ENCODE data around the gene ISCA1.
A peak's percentile ranks its signal among the peaks of the same experiment; 100 is the strongest.

Gene ISCA1

GRCh38 chr9:86286278-86286677, 3.9 kb upstream of the ISCA1 start:
- WGBS (ENCODE audit: insufficient coverage): 53% methylated on average over 3 of the region's 3 CpGs
- peaks cover 0 to 11% (median 4%) of the 10 kb centered on the region in 4 experiments for H3K36me3 ChIP-seq (ENCODE audit: control insufficient read depth in 4 of 4, insufficient read depth in 4 of 4, low read length in 3 of 4)
- POLR2A ChIA-PET: no interaction called here
- peak in 2 of 3 donors; percentile 61 to 77 for DNase-seq
- CTCF ChIA-PET: interaction anchor here (1.2 to 1.5 kb wide), 2 partner anchors 9 to 25 kb away, joined by 4 read pairs; no protein-coding TSS in a partner anchor
- H3K4me1 ChIP-seq (ENCODE audit: control extremely low read depth in 1 of 4, control insufficient read depth in 4 of 4, insufficient read depth in 4 of 4, low read length in 3 of 4): peaks cover 16 to 43% (median 21%) of the 10 kb centered on the region in 4 experiments
- H3K27me3 ChIP-seq (replicated peaks in 2 of 5; ENCODE audit: control insufficient read depth in 4 of 5, insufficient read depth in 5 of 5, low read length in 4 of 5): no peaks in the 10 kb centered on the region
- H3K27ac ChIP-seq (ENCODE audit: insufficient read depth in 1 of 2, low read depth in 1 of 2, low read length in 2 of 2, poor library complexity in 1 of 2, severe bottlenecking in 2 of 2): no peak overlapping the region
- no peak overlapping the region for H3K4me3 ChIP-seq (ENCODE audit: control insufficient read depth in 1 of 7, extremely low read depth in 1 of 7, insufficient read depth in 4 of 7, low read depth in 2 of 7, low read length in 6 of 7)
- H3K9me3 ChIP-seq (ENCODE audit: control extremely low read depth in 1 of 5, control insufficient read depth in 4 of 5, insufficient read depth in 2 of 5, low read depth in 1 of 5, low read length in 4 of 5): no peaks in the 10 kb centered on the region

- Histone ChIP-seq H3K36me3 (ENCODE audit: control insufficient read depth in 4 of 4, insufficient read depth in 4 of 4, low read length in 3 of 4) (peaks cover 0 to 9% (median 4%) of the 10 kb centered on the region in 4 experiments), H3K9me3 (ENCODE audit: control extremely low read depth in 1 of 5, control insufficient read depth in 4 of 5, insufficient read depth in 2 of 5, low read depth in 1 of 5, low read length in 4 of 5) (no peaks in the 10 kb centered on the region), H3K27me3 (replicated peaks in 2 of 5; ENCODE audit: control insufficient read depth in 4 of 5, insufficient read depth in 5 of 5, low read length in 4 of 5) (no peaks in the 10 kb centered on the region), H3K27ac (ENCODE audit: insufficient read depth in 1 of 2, low read depth in 1 of 2, low read length in 2 of 2, poor library complexity in 1 of 2, severe bottlenecking in 2 of 2) (peak overlapping the region; percentile 37 to 67), H3K4me3 (ENCODE audit: control insufficient read depth in 1 of 7, extremely low read depth in 1 of 7, insufficient read depth in 4 of 7, low read depth in 2 of 7, low read length in 6 of 7) (peak overlapping the region in 3 of 7 experiments; percentile 8 to 42 (median 9)), H3K4me1 (ENCODE audit: control extremely low read depth in 1 of 4, control insufficient read depth in 4 of 4, insufficient read depth in 4 of 4, low read length in 3 of 4) (peaks cover 22 to 52% (median 29%) of the 10 kb centered on the region in 4 experiments)
- no CpG with 5 or more reads among the region's 2 CpGs for WGBS (ENCODE audit: insufficient coverage)
- CTCF ChIA-PET: interaction anchor here (1.2 to 1.5 kb wide), 2 partner anchors 9 to 24 kb away, joined by 3 to 4 read pairs; no protein-coding TSS in a partner anchor
- DNase-seq: peak; percentile 77 to 97 (median 93)
- POLR2A ChIA-PET: no interaction called here
Observed at GRCh38 chr9:86285261-86285660, 2.9 kb upstream of the ISCA1 start.

GRCh38 chr9:86282979-86283535, 719 bp upstream of the ISCA1 start:
- Histone ChIP-seq H3K9me3 (ENCODE audit: control extremely low read depth in 1 of 5, control insufficient read depth in 4 of 5, insufficient read depth in 2 of 5, low read depth in 1 of 5, low read length in 4 of 5) (no peaks in the 10 kb centered on the region), H3K27me3 (replicated peaks in 2 of 5; ENCODE audit: control insufficient read depth in 4 of 5, insufficient read depth in 5 of 5, low read length in 4 of 5) (no peaks in the 10 kb centered on the region), H3K4me3 (ENCODE audit: control insufficient read depth in 1 of 7, extremely low read depth in 1 of 7, insufficient read depth in 4 of 7, low read depth in 2 of 7, low read length in 6 of 7) (peak overlapping the region; percentile 56 to 94 (median 83)), H3K36me3 (ENCODE audit: control insufficient read depth in 4 of 4, insufficient read depth in 4 of 4, low read length in 3 of 4) (peaks cover 0 to 10% (median 1%) of the 10 kb centered on the region in 4 experiments), H3K4me1 (ENCODE audit: control extremely low read depth in 1 of 4, control insufficient read depth in 4 of 4, insufficient read depth in 4 of 4, low read length in 3 of 4) (peaks cover 22 to 55% (median 30%) of the 10 kb centered on the region in 4 experiments), H3K27ac (ENCODE audit: insufficient read depth in 1 of 2, low read depth in 1 of 2, low read length in 2 of 2, poor library complexity in 1 of 2, severe bottlenecking in 2 of 2) (peak overlapping the region; percentile 33 to 88)
- WGBS (ENCODE audit: insufficient coverage): 20% methylated on average over 10 of the region's 12 CpGs
- ChIA-PET CTCF (interaction anchor here (0.7 to 1.1 kb wide), 3 partner anchors 9 to 74 kb away, joined by 3 read pairs; no protein-coding TSS in a partner anchor), POLR2A (interaction anchor here (0.5 kb wide), 1 partner anchor 9 kb away, joined by 3 read pairs; no protein-coding TSS in a partner anchor)
- no peak for DNase-seq

- ChIA-PET POLR2A (interaction anchor here (1.0 kb wide), 1 partner anchor 14 kb away, joined by 3 read pairs; no protein-coding TSS in a partner anchor), CTCF (no interaction called here)
- Histone ChIP-seq H3K9me3 (ENCODE audit: control extremely low read depth in 1 of 5, control insufficient read depth in 4 of 5, insufficient read depth in 2 of 5, low read depth in 1 of 5, low read length in 4 of 5) (no peaks in the 10 kb centered on the region), H3K4me3 (ENCODE audit: control insufficient read depth in 1 of 7, extremely low read depth in 1 of 7, insufficient read depth in 4 of 7, low read depth in 2 of 7, low read length in 6 of 7) (peak overlapping the region; percentile 56 to 94 (median 83)), H3K27ac (ENCODE audit: insufficient read depth in 1 of 2, low read depth in 1 of 2, low read length in 2 of 2, poor library complexity in 1 of 2, severe bottlenecking in 2 of 2) (peak overlapping the region; percentile 61 to 88), H3K27me3 (replicated peaks in 2 of 5; ENCODE audit: control insufficient read depth in 4 of 5, insufficient read depth in 5 of 5, low read length in 4 of 5) (no peaks in the 10 kb centered on the region), H3K4me1 (ENCODE audit: control extremely low read depth in 1 of 4, control insufficient read depth in 4 of 4, insufficient read depth in 4 of 4, low read length in 3 of 4) (peaks cover 22 to 58% (median 33%) of the 10 kb centered on the region in 4 experiments), H3K36me3 (ENCODE audit: control insufficient read depth in 4 of 4, insufficient read depth in 4 of 4, low read length in 3 of 4) (peaks cover 0 to 7% (median 1%) of the 10 kb centered on the region in 4 experiments)
- peak in 1 of 3 donors; percentile 32 for DNase-seq
- 0% methylated on average over 26 of the region's 31 CpGs for WGBS (ENCODE audit: insufficient coverage)
Observed at GRCh38 chr9:86281593-86282076, 703 bp downstream of the ISCA1 start.

- CTCF ChIA-PET: no interaction called here
Observed at GRCh38 chr9:86280580-86280979, 1.8 kb downstream of the ISCA1 start.

GRCh38 chr9:86279839-86280238, 2.5 kb downstream of the ISCA1 start:
- Histone ChIP-seq H3K4me3 (ENCODE audit: control insufficient read depth in 1 of 7, extremely low read depth in 1 of 7, insufficient read depth in 4 of 7, low read depth in 2 of 7, low read length in 6 of 7) (no peak overlapping the region), H3K9me3 (ENCODE audit: control extremely low read depth in 1 of 5, control insufficient read depth in 4 of 5, insufficient read depth in 2 of 5, low read depth in 1 of 5, low read length in 4 of 5) (no peaks in the 10 kb centered on the region), H3K4me1 (ENCODE audit: control extremely low read depth in 1 of 4, control insufficient read depth in 4 of 4, insufficient read depth in 4 of 4, low read length in 3 of 4) (peaks cover 19 to 42% (median 23%) of the 10 kb centered on the region in 4 experiments), H3K27me3 (replicated peaks in 2 of 5; ENCODE audit: control insufficient read depth in 4 of 5, insufficient read depth in 5 of 5, low read length in 4 of 5) (no peaks in the 10 kb centered on the region), H3K36me3 (ENCODE audit: control insufficient read depth in 4 of 4, insufficient read depth in 4 of 4, low read length in 3 of 4) (peaks cover 0 to 9% (median 1%) of the 10 kb centered on the region in 4 experiments), H3K27ac (ENCODE audit: insufficient read depth in 1 of 2, low read depth in 1 of 2, low read length in 2 of 2, poor library complexity in 1 of 2, severe bottlenecking in 2 of 2) (no peak overlapping the region)
- 96% methylated on average over 3 of the region's 3 CpGs for WGBS (ENCODE audit: insufficient coverage)
- ChIA-PET CTCF (interaction anchor here (1.0 kb wide), 1 partner anchor 9 kb away, joined by 3 read pairs; no protein-coding TSS in a partner anchor), POLR2A (no interaction called here)
- DNase-seq: no peak

More at GRCh38 chr9:86280580-86280979, 1.8 kb downstream of the ISCA1 start:
- WGBS (ENCODE audit: insufficient coverage): 100% methylated on average over 1 of the region's 7 CpGs
- DNase-seq: no peak
- Histone ChIP-seq H3K27me3 (replicated peaks in 2 of 5; ENCODE audit: control insufficient read depth in 4 of 5, insufficient read depth in 5 of 5, low read length in 4 of 5) (no peaks in the 10 kb centered on the region), H3K36me3 (ENCODE audit: control insufficient read depth in 4 of 4, insufficient read depth in 4 of 4, low read length in 3 of 4) (peaks cover 0 to 7% (median 1%) of the 10 kb centered on the region in 4 experiments), H3K4me3 (ENCODE audit: control insufficient read depth in 1 of 7, extremely low read depth in 1 of 7, insufficient read depth in 4 of 7, low read depth in 2 of 7, low read length in 6 of 7) (peak overlapping the region in 3 of 7 experiments; percentile 77 to 94 (median 89)), H3K4me1 (ENCODE audit: control extremely low read depth in 1 of 4, control insufficient read depth in 4 of 4, insufficient read depth in 4 of 4, low read length in 3 of 4) (peaks cover 21 to 50% (median 29%) of the 10 kb centered on the region in 4 experiments), H3K27ac (ENCODE audit: insufficient read depth in 1 of 2, low read depth in 1 of 2, low read length in 2 of 2, poor library complexity in 1 of 2, severe bottlenecking in 2 of 2) (no peak overlapping the region), H3K9me3 (ENCODE audit: control extremely low read depth in 1 of 5, control insufficient read depth in 4 of 5, insufficient read depth in 2 of 5, low read depth in 1 of 5, low read length in 4 of 5) (no peaks in the 10 kb centered on the region)
- POLR2A ChIA-PET: no interaction called here

- Histone ChIP-seq H3K27ac (ENCODE audit: insufficient read depth in 1 of 2, low read depth in 1 of 2, low read length in 2 of 2, poor library complexity in 1 of 2, severe bottlenecking in 2 of 2) (peak overlapping the region in 1 of 2 experiments; percentile 3), H3K9me3 (ENCODE audit: control extremely low read depth in 1 of 5, control insufficient read depth in 4 of 5, insufficient read depth in 2 of 5, low read depth in 1 of 5, low read length in 4 of 5) (no peaks in the 10 kb centered on the region), H3K4me1 (ENCODE audit: control extremely low read depth in 1 of 4, control insufficient read depth in 4 of 4, insufficient read depth in 4 of 4, low read length in 3 of 4) (peaks cover 8 to 22% (median 14%) of the 10 kb centered on the region in 4 experiments), H3K4me3 (ENCODE audit: control insufficient read depth in 1 of 7, extremely low read depth in 1 of 7, insufficient read depth in 4 of 7, low read depth in 2 of 7, low read length in 6 of 7) (no peak overlapping the region), H3K36me3 (ENCODE audit: control insufficient read depth in 4 of 4, insufficient read depth in 4 of 4, low read length in 3 of 4) (peaks cover 3 to 22% (median 10%) of the 10 kb centered on the region in 4 experiments), H3K27me3 (replicated peaks in 2 of 5; ENCODE audit: control insufficient read depth in 4 of 5, insufficient read depth in 5 of 5, low read length in 4 of 5) (no peaks in the 10 kb centered on the region)
- no peak for DNase-seq
- CTCF ChIA-PET: interaction anchor here (0.5 to 1.0 kb wide), 2 partner anchors 75 to 135 kb away, joined by 3 read pairs; no protein-coding TSS in a partner anchor
- POLR2A ChIA-PET: no interaction called here
- 17% methylated on average over 1 of the region's 1 CpG for WGBS (ENCODE audit: insufficient coverage)
Observed at GRCh38 chr9:86277072-86277471, 5.3 kb downstream of the ISCA1 start.

Measured in common myeloid progenitor, CD34-positive (primary cell).